HG03521 (cell line): ENCODE results near the gene MICU1.
"Not testable (repeated sequence)": the region's sequence is repeated elsewhere in the genome, so short reads cannot be mapped to it uniquely, and the experiment has no call there.

Experiments used
- ATAC-seq: cut with Tn5 transposase; IDR thresholded peaks from one replicate; pipeline ENCODE4 v1.9.1; 2021; ENCODE audit warnings: mild to moderate bottlenecking, moderate library complexity; ENCODE audit not compliant: unreplicated experiment

MICU1 gene

DNA sequence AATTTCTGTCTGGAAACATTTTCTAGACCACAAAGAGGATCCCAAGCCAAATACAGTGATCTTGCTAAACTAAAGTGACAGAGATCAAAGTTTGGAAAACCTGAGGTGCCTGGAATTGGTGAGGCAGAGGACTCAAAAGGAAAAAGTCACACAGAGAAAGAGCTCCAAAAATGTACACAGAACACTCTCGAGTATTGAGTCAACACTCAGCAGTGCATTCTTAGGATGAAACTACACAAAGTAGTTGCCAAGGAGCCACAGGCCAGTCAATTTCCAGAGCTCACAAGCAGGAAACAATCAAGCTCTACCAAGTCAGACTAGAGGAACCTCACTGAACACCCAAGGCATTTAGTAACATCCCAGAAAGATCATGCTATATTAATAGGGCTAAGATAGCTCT, 61.3 kb downstream of the MICU1 start:
- no peak for ATAC-seq

DNA sequence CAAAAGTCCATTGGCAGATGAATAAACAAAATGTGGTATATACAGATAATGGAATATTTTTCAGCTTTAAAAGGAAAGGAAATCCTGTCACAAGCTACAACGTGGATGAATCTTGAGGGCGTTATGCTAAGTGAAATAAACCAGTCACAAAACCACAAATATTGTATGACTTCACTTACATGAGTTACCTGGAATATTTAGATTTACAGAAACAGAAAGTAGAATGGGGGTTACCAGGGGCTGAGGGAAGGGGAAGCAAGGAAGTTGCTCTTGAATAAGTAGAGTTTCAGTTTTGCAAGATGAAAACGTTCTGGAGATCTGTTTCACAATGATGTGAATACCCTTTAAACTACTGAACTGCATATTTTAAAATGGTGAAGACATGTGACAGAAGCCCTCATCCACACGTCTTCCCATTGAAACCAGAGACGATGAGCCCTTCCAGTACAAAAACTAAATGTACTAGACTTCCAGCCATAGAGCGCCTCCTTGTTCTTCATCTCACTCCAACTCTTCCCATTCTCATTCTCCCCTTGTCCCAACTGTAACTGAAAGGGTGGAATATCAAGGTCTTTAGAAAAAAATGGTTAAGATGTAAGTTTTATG, 62.4 kb downstream of the MICU1 start:
- no peak for ATAC-seq

- ATAC-seq, result no peak
Observed at GRCh38 chr10:72561745-72562166, 64.1 kb downstream of the MICU1 start.

DNA sequence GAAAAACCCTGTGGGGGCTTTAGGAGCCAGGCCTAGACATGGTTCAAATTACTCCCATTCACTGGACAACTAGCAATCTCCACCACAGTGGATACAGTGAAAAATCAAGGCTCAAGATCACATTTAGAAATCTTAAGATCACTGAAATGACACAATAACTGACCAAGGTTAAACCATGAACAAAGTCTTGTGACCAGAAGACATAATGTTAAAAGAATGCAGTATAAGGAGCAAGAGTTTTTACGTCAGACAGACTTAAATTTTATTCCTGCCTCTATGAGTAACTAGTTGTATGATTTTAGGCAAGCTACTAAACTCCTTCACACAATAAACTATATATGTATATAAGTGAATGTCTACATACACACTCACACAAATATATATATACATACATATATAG, 68.5 kb downstream of the MICU1 start:
- ATAC-seq, result no peak

DNA sequence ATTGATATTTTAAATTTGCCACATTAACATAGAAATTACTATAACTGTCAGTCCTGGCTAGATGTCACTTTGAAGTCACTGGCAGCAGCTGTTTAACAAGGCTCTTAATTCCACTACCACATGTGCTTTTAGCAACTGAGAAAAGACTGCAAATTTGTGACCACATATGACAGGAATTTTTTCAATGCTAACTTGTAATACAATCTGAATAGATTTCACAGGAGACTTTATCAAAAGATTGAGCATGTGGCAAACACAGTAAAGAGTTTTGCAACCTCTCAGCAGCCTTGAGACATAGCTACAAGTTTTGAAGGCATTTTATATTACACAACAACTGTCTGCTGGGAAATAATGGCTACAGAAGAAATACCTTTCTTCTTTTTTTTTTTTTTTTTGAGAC, 73.0 kb downstream of the MICU1 start:
- ATAC-seq, result no peak

DNA sequence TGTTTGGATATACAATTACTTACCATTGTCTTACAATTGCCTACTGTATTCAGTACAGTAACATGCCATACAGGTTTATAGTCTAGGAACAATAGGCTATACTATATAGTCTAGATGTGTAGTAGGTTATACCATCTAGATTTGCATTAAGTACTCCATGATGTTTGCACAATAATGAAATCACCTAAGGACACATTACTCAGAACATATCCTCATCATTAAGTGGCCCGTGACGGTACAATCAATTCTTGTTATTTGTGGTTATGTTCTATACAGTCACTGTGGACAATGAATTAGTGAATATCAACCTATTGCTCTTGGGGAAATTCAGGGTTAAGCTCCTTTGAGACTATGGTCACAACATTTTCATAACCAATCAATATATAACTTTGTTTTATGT, 75.6 kb downstream of the MICU1 start:
- ATAC-seq, result no peak

DNA sequence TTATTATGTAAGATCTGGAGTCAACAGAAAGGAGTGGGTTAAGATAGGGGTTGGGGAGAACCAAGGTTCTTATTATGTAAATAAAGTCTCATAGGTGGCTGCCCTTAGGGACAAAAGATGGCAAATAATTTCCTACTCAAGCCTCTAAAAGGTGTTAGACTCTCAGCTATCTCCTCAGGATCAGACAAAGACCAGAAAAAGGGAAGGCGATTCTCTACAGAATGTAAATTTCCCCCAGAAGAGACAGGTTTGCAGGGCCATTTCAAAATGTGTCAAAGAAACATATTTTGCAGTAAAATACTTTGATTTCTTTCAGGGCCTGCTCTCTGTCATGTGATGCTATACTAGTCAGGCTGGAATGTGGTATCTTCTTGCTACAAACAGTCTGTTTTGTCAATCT, 80.3 kb downstream of the MICU1 start:
- no peak for ATAC-seq

DNA sequence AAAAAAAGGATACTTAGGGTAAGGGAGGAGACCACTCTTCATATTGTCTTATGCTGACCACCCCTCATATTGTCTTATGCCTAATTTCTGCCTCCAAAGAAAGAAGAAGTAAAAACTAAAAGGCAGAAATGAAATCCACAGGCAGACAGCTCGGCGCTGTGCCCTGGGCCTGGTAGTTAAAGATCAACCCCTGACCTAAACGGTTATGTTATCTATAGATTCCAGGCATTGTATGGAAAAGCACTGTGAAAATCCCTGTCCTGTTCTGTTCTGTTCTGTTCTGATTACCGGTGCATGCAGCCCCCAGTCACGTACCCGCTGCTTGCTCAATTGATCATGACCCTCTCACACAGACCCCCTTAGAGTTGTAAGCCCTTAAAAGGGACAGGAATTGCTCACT, 82.0 kb downstream of the MICU1 start:
- not testable (repeated sequence) for ATAC-seq

DNA sequence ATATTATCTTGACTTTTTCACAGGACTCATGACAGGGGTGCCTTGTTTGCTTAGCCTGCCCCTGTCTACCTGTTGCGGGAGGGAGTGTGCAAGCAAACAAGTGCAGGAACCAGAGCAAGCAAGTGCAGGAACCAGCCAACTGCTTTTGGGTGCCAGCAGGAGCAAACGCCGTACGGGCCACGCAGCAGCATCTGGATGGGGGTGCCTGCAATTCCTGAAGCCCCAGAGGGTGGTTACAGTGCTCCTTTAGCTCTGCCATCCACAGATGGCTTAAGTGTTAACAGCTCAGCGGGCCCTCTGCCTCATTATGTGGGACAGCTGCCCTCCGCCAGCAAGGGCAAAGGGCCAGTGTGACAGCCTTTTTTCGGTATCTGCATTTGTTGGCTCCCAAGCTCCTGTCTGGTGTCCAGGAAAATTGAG, 83.5 kb downstream of the MICU1 start:
- no peak for ATAC-seq

DNA sequence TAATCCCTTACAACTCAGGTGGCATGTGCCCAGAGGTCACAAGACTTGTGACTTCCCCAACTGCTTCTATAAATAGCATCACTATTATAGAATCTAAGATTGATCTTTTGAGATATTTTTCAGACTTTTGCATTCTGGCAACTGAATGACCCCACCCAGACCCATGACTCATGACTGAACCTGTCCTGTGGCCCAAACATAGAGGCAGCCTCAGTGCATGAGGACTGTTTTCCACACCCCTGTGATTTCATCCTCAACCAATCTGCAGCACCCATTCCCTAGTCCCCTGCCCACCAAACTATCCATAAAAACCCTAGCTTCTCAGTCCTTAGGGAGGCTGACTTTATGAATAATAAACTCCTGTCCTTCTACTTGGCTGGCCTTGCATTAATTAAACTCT, 84.5 kb downstream of the MICU1 start:
- ATAC-seq, result no peak

DNA sequence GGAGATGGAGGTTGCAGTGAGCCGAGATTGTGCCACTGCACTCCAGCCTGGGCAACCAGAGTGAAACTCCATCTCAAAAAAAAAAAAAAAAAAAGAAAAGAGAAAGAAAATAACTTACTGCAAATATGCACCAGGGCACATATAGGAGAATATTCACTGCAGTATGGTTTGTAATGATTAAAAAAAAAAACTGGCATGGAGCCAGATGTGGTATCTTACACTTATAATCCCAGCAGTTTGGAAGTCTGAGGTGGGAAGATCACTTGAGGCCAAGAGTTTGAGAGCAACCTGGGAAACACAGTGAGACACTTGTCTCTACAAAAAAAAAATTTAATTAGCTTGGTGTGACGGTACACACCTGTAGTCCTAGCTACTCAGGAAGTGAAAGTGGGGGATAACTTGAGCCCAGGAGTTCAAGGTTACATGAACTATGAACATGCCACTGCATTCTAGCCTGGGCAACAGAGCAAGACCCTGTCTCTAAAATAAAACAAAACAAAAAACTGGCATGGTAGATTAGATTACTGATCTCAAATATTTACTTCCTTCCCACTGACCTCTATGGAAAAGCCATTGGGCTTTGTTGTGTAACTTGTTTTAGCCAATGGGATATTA, 85.6 kb downstream of the MICU1 start:
- ATAC-seq, result no peak

DNA sequence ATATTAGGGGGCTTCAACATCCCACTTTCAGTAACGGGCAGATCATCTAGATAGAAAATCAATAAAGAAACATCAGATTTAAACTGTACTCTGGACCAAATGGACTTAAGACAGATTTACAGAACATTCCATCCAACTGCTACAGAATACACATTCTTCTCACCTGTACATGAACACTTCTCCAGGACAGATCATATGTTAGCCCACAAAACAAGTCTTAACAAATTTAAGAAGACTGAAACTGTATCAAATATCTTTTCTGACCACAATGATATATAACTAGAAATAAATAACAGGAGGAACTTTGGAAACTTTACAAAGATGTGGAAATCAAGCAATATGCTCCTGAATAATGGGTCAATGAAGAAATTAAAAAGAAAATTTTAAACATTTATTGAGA, 86.7 kb downstream of the MICU1 start:
- no peak for ATAC-seq

DNA sequence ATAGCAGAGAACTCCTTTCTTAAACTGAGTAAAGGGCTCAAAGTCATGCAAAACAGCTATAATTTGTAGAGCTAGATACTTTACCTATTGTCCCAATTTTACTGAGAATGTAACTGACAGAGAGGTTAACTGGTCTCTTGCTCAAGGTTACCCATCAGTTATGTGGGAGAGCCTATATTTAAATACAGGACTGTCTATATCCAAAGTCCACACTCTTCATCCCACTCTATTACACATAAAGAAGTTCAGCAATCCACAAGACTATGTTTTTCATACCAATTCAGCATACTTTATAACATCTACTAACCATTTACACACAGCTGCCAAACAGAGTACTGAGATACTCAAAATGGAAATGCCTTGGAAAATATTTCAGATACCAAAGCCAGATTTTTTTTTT, 100.2 kb downstream of the MICU1 start:
- no peak for ATAC-seq

DNA sequence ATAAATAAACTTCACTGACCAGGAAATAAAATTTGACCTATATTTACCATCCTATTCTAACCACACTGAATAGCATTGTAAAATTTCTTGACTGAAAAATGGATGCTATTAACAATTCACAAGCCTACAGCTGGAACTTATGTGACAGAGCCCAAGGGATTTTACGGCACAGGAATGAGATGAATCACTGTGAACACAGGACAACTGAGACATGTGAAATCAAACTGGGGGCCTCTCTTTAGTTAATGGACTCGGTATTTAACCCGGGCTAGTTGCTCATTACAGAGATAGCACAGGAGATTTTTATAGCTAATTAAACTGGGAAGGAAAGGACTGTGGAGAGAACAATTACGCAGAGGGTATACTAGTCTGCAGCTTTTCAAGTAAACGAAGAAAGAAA, 100.6 kb downstream of the MICU1 start:
- no peak for ATAC-seq

DNA sequence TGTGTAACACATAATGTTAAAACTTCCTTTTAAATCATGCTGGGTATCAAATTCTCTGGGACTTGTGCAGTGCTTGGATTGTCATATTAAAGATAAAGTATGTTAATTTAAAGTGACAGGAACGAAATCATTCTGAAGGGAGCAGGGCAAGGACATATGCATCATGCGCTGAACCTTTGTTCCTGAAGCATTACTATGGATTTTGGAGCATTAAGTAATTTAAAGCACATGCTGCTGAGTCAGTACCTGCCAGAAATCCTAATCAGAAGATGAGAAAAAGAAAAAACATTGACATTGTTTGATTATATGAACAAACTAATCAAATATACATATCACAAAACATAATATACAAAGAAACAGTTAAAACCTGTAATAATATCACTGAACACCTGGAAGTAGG, 101.4 kb downstream of the MICU1 start:
- no peak for ATAC-seq

GRCh38 chr10:72523932-72524396, 101.9 kb downstream of the MICU1 start:
- ATAC-seq, result no peak

DNA sequence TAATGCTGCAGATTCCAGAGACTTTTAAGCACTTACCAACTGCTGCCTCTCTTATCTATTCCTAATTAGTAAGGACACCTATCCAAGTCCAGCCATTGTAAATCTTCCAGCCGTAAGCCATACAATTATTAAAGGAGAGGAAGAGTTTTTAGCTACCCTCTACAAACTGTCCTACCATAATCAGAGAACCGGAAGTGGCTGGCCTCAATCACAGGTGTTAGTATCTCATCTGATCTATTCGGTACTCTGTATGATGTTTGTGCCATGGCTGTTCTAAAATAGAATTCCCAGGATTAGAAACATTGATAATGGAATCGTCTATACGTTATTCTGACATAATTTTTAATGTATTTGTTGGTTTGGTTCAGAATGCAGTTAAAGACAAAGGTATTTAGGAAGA, 102.8 kb downstream of the MICU1 start:
- no peak for ATAC-seq

DNA sequence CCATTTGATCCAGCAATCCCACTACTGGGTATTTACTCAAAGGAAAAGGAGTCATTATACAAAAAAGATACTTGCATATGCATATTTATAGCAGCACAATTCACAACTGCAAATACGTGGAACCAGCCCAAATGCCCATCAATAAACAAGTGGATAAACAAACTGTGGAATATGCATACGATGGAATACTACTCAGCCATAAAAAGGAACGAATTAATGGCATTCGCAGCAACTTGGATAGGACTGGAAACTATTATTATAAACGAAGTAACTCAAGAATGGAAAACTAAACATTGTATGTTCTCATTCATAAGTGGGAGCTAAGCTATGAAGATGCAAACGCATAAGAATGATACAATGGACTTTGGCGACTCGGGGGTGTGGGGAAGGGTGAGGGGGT, 108.6 kb downstream of the MICU1 start:
- no peak for ATAC-seq

DNA sequence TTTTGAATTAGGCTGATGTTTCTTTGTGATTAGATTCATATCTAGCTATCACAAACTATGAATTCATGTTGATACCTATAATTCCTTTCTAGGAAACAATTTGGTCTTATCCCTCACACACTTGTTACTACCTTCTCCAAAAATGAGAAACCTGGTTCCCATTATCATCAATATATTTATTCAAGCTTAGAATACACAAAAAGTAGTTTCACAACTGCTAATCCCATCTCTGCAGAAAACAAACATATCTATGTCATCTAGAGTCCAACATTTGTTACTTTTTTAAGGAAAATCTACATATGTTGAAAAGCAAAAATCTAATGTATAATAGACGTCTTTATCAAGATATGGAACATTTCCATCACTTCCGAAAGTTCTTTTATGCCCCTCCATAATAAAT, 110.4 kb downstream of the MICU1 start:
- no peak for ATAC-seq

GRCh38 chr10:72513910-72514309, 112.0 kb downstream of the MICU1 start:
- no peak for ATAC-seq

- ATAC-seq, result no peak
Observed at GRCh38 chr10:72511459-72511858, 114.4 kb downstream of the MICU1 start.

DNA sequence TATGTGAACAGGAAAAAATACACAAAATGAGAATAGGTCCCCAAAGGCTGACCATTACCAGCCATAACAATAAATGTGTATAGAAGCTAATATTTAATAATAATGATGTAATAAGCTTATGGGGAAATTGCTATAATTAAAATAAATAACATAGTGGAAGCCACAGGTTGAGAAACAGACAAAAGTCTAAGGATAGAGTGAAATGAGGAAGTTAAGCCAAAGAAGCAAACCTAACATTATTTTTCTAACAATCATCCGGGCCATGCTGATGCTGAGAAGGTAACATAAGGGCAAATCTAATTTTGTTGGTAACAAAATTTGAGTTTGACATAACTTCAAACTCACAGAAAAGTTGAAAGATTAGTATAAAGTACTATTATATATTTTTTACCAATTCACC, 115.9 kb downstream of the MICU1 start:
- no peak for ATAC-seq

DNA sequence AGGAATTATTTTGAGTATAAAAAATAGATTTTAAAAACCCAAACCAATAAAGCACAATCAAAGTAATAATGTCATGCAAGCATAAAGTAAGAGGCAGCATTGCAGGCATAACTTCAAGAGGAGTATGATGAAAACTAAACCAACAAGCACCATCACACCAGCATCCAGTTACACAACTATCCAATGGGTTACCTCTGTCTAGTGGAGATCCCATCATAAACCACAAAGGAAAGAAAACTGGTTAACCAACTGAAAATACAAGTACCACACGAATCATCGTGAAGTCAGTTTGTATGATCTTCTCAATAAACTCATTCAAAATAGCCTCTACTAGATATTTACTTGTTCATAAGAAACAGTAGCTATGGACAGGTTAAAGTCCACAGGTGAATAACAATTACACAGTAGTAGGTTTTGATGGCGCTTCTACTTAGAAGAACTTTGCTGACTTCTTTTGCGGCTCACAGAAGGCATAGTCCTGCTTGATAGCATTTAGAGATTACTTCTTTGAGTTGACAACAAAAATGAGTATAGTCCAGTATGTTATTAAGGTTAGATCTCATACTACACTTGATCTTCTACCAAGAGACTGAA, 116.6 kb downstream of the MICU1 start:
- no peak for ATAC-seq
